Activated CD4-positive, alpha-beta T cell treated with anti-CD3 and anti-CD28 coated beads, Interleukin-2, Interleukin-4, amounts not matched to agents 100 ng/mL and 50 ng/mL, durations not matched to agents 16 hours and 8 hours (primary cell): ENCODE measurements around the gene TSR3.

Source experiments
- DNase-seq: peaks from one replicate; pipeline ENCODE4 v3.0.0-alpha.2; 2020; ENCODE audit warnings: low spot score

Gene TSR3

GRCh38 chr16:1377406-1378010 lies 25.8 kb upstream of the TSR3 start:
- no peak for DNase-seq

- no peak for DNase-seq
Observed at GRCh38 chr16:1375741-1376410, 24.2 kb upstream of the TSR3 start.

- no peak for DNase-seq
Observed at GRCh38 chr16:1375298-1375640, 23.6 kb upstream of the TSR3 start.

- DNase-seq: no peak
Observed at GRCh38 chr16:1374418-1375297, 23.0 kb upstream of the TSR3 start.

- DNase-seq: no peak
Observed at GRCh38 chr16:1372292-1372950, 20.7 kb upstream of the TSR3 start.

- no peak for DNase-seq
Observed at GRCh38 chr16:1371054-1371978, 19.6 kb upstream of the TSR3 start.

- DNase-seq: no peak
Observed at GRCh38 chr16:1367486-1368174, 16.0 kb upstream of the TSR3 start.

GRCh38 chr16:1366712-1367299 lies 15.1 kb upstream of the TSR3 start:
- DNase-seq: no peak

GRCh38 chr16:1366060-1366711 lies 14.5 kb upstream of the TSR3 start:
- no peak for DNase-seq

- no peak for DNase-seq
Observed at GRCh38 chr16:1364510-1364909, 12.8 kb upstream of the TSR3 start.

GRCh38 chr16:1363501-1364041 lies 11.9 kb upstream of the TSR3 start:
- peak; percentile 65 for DNase-seq

- DNase-seq: no peak
Observed at GRCh38 chr16:1362807-1363206, 11.1 kb upstream of the TSR3 start.

GRCh38 chr16:1361685-1362360 lies 10.1 kb upstream of the TSR3 start:
- no peak for DNase-seq

GRCh38 chr16:1357906-1358566 lies 6.4 kb upstream of the TSR3 start:
- DNase-seq: no peak

- no peak for DNase-seq
Observed at GRCh38 chr16:1356061-1356900, 4.6 kb upstream of the TSR3 start.

- no peak for DNase-seq
Observed at GRCh38 chr16:1355591-1355990, 3.9 kb upstream of the TSR3 start.

GRCh38 chr16:1354815-1355540 lies 3.3 kb upstream of the TSR3 start:
- no peak for DNase-seq
